Neural progenitor cell (in vitro differentiated cells): ENCODE data around the gene DACT1.

Source experiments
- EZH2 ChIP-seq: fragments of 200-600 bp; sonication (generic); IDR thresholded peaks from 2 replicates; pipeline ENCODE4 v1.6.1; 2017; ENCODE audit warnings: antibody characterized with exemption, mild to moderate bottlenecking, moderate library complexity
- EZH2phosphoT487 ChIP-seq: fragments of 200-600 bp; sonication (generic); IDR thresholded peaks from 2 replicates; pipeline ENCODE4 v1.6.1; 2017; ENCODE audit warnings: antibody characterized with exemption
- TF ChIP-seq, protein P1 (sequence below): fragments of 200-600 bp; sonication (generic); IDR thresholded peaks from 2 replicates; pipeline ENCODE4 v1.5.1; 2017; ENCODE audit warnings: antibody characterized with exemption, mild to moderate bottlenecking

DNA sequence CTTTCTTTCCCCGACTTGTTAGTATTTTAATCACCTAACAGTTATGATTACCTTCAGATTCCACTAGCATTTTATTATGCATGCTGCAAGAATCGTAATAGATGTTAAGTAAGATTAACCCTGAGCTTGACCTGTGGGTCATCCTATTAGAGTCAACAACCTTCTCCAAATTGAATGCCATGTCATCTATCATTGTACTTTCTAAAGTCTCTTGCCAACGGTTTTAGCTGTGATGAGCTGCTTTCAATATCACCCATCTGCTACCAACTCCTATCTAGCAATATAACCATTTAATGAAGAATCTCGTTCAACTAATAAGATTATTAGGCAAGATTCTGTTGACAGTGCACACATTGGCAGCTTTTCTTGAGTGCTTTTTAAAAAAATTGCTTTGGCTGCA is 33.7 kb downstream of the DACT1 start:
- TF ChIP-seq, protein P1, sequence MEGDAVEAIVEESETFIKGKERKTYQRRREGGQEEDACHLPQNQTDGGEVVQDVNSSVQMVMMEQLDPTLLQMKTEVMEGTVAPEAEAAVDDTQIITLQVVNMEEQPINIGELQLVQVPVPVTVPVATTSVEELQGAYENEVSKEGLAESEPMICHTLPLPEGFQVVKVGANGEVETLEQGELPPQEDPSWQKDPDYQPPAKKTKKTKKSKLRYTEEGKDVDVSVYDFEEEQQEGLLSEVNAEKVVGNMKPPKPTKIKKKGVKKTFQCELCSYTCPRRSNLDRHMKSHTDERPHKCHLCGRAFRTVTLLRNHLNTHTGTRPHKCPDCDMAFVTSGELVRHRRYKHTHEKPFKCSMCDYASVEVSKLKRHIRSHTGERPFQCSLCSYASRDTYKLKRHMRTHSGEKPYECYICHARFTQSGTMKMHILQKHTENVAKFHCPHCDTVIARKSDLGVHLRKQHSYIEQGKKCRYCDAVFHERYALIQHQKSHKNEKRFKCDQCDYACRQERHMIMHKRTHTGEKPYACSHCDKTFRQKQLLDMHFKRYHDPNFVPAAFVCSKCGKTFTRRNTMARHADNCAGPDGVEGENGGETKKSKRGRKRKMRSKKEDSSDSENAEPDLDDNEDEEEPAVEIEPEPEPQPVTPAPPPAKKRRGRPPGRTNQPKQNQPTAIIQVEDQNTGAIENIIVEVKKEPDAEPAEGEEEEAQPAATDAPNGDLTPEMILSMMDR, result no peak
- TF ChIP-seq EZH2 (no peak), EZH2phosphoT487 (no peak)
